Epithelial cell of esophagus (primary cell): ENCODE measurements around the gene QRFP.

Experiments
- DNase-seq: peaks from one replicate; pipeline ENCODE4 v3.0.0; 2010; ENCODE audit warnings: low read depth
- H3K4me3 ChIP-seq: 2 replicates; pipeline ENCODE4 v1.5.1; 2011; ENCODE audit warnings: mild to moderate bottlenecking, low read length, control low read depth
- CTCF ChIP-seq: IDR thresholded peaks from 2 replicates; pipeline ENCODE4 v1.5.1; 2011; ENCODE audit warnings: low read depth, mild to moderate bottlenecking, low read length, control low read depth, inconsistent platforms; ENCODE audit not compliant: insufficient read depth; ENCODE audit errors: missing control alignments

The QRFP gene

GRCh38 chr9:130877300-130877699 is 19.3 kb downstream of the QRFP start:
- DNase-seq: no peak
- TF ChIP-seq CTCF: no peak
- no peak overlapping the region for H3K4me3 ChIP-seq

GRCh38 chr9:130874783-130875182 is 21.8 kb downstream of the QRFP start:
- H3K4me3 ChIP-seq: no peak overlapping the region
- DNase-seq: no peak
- no peak for TF ChIP-seq CTCF

- TF ChIP-seq CTCF: no peak
- no peak for DNase-seq
Observed at GRCh38 chr9:130873966-130874365, 22.6 kb downstream of the QRFP start.

GRCh38 chr9:130872912-130873503 is 23.6 kb downstream of the QRFP start:
- TF ChIP-seq CTCF: no peak
- DNase-seq: no peak
- no peak overlapping the region for H3K4me3 ChIP-seq

More at GRCh38 chr9:130873966-130874365, 22.6 kb downstream of the QRFP start:
- no peak overlapping the region for H3K4me3 ChIP-seq

GRCh38 chr9:130872508-130872907 is 24.1 kb downstream of the QRFP start:
- no peak for DNase-seq
- TF ChIP-seq CTCF: no peak

GRCh38 chr9:130872093-130872492 is 24.5 kb downstream of the QRFP start:
- DNase-seq: no peak
- TF ChIP-seq CTCF: no peak
- no peak overlapping the region for H3K4me3 ChIP-seq

More at GRCh38 chr9:130872508-130872907, 24.1 kb downstream of the QRFP start:
- no peak overlapping the region for H3K4me3 ChIP-seq

- no peak for TF ChIP-seq CTCF
- H3K4me3 ChIP-seq: no peak overlapping the region
- DNase-seq: no peak
Observed at GRCh38 chr9:130871395-130872062, 25.1 kb downstream of the QRFP start.
